GM18499 (cell line): Measurements from ENCODE around the gene GRIK3.

Experiments
- ATAC-seq: cut with Tn5 transposase; IDR thresholded peaks from one replicate; pipeline ENCODE4 v1.9.1; 2021; ENCODE audit warnings: moderate number of reproducible peaks; ENCODE audit not compliant: insufficient read depth, unreplicated experiment

The GRIK3 gene

GRCh38 chr1:36753451-36753850 lies 280.9 kb downstream of the GRIK3 start:
- ATAC-seq = no peak

DNA sequence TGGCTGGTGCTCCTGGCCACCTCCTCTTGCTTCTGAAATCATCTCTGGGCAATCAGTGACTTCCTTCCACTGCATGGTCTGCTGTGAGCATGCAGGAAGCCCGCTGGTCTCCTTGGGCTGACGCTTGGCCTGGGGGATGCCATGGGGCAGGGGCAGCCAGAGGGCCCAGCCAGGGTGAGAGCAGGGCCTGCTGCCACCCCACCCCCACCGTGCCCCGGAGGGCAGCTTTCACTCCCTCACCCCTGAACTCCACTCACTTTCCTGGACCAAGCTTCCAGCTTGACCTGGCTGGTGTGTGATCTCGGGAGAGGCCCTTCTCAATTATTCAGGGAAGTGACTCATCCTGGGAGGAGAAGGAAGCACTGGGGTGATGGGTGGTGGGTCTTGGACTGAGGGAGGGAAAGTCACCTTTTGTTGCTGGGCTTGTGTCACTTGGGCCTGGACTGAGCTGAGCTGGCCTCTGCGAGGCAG lies 281.4 kb downstream of the GRIK3 start:
- no peak for ATAC-seq

GRCh38 chr1:36752431-36752830 lies 281.9 kb downstream of the GRIK3 start:
- no peak for ATAC-seq

DNA sequence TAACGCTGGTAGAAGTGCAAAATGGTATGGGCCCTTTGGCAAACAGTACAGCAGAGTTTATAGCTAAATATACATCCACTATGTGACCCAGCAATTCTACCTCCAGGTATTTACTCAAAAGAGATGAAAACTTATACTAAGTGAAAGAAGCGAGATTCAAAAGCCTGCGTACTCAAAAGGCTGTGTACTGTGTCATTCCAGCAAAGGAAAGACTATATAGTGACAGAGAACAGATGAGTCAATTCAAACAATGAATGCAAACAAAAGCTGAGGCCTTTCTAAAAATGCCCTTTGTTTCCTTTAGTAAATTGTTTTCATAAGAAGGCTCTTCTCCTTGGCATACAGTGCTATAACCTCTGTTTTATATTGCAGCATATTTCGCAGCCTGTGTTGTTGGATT lies 282.8 kb downstream of the GRIK3 start:
- ATAC-seq = no peak

- no peak for ATAC-seq
These were observed 285.8 kb downstream of the GRIK3 start for GRCh38 chr1:36748466-36748865.
